ENCODE results near the gene AIRE. TPM values are rescaled to one million over a fixed set of nuclear protein-coding genes. Genes with fewer than 3 reads are reported as not detected.

Gene AIRE
- total RNA-seq, 2 experiments from 2014 or later = 0.27 to 0.30 TPM

DNA sequence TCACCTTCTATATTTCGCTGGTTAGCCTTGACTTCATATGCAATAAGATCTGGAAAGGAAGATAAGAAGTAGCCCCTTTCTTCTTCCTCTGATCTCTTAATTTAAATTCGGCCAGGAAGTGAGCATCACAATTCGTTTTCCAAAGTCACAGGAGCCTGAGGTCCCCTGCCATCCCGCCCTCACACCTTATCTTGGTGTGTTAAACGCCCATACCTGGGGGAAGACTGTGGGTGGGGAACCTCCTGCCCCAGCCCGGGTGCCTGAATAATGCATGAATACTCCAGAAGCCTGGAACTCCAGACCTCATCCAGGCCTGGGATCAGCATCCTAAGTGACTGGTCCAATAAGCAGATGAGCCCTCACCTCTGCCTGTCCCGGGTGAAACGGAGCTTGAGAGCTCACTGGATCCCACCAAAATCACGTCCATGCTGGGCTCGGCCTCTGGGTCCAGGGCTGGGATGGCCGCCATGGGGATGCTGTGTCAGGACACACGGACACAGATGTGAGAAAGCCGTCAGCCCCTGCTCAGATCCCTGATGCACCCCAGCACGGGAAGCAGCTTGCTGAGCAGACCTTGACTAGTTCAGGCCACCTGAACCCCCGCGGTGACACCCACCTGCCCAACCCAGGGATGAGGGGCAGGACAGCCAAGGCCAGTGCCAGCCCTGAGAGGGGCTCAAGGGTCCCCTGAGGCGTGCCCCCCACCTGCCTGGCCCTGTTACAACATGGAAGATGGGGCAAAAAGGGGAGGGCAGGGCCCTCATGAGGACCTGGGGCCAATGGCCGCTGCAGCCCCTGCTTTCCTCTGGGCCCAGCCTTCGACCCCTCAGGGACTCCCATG, 24.7 kb upstream of the AIRE start:
- POLR2A ChIA-PET = no interaction called here
- no peaks in the 10 kb centered on the region for H3K36me3 Mint-ChIP-seq (ENCODE audit: low read depth)
- no peak for DNase-seq
- no peaks in the 10 kb centered on the region for H3K9me3 Mint-ChIP-seq
- H3K27ac Mint-ChIP-seq = no peak overlapping the region
- CTCF ChIA-PET = no interaction called here
- no peaks in the 10 kb centered on the region for H3K27me3 Mint-ChIP-seq
- no peak overlapping the region for H3K4me3 Mint-ChIP-seq
- no peaks in the 10 kb centered on the region for H3K4me1 Mint-ChIP-seq

DNA sequence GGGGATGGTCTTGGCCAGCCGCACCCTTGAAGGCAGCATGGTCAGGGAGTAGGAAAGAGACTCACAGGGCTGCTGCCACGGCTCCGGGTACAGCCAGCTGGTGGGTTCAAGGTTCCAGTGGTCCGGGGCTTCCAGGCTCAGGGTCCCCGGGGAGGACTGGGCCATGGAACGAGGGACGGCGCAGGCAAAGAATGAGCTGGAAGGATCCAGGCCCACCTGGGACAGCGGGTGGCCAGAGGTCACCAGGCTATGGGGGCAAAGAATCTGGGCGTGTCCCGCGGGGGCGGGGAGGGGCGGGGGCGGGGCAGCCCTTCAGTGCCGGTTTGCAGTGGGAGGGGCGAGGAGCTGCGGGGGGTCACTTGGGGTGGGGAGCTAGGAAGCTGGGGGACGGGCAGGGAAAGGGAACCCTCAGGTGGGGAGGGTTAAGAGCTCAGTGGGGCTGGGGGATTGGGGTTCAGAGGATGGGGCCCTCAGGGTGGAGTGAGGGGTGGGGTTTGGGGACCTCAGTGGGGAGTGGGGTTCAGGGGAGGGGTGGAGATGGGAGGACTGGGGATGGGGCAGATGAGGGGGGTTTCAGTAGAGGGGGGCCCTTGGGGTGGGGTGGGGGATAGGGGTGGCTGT, 23.9 kb upstream of the AIRE start, which contains the start of gene DNMT3L:
Gene DNMT3L (minus strand): TSS at position 223 of the 621 bp plus-strand sequence. CDS start 638 bp downstream, outside the sequence.
- Mint-ChIP-seq H3K9me3 (no peaks in the 10 kb centered on the region), H3K4me1 (no peaks in the 10 kb centered on the region), H3K27ac (no peak within 1 kb of the TSS), H3K27me3 (no peaks in the 10 kb centered on the region), H3K4me3 (no peak within 1 kb of the TSS), H3K36me3 (ENCODE audit: low read depth) (no peaks in the 10 kb centered on the region)
- ChIA-PET POLR2A (no interaction called here), CTCF (no interaction called here)
- no peak for DNase-seq

DNA sequence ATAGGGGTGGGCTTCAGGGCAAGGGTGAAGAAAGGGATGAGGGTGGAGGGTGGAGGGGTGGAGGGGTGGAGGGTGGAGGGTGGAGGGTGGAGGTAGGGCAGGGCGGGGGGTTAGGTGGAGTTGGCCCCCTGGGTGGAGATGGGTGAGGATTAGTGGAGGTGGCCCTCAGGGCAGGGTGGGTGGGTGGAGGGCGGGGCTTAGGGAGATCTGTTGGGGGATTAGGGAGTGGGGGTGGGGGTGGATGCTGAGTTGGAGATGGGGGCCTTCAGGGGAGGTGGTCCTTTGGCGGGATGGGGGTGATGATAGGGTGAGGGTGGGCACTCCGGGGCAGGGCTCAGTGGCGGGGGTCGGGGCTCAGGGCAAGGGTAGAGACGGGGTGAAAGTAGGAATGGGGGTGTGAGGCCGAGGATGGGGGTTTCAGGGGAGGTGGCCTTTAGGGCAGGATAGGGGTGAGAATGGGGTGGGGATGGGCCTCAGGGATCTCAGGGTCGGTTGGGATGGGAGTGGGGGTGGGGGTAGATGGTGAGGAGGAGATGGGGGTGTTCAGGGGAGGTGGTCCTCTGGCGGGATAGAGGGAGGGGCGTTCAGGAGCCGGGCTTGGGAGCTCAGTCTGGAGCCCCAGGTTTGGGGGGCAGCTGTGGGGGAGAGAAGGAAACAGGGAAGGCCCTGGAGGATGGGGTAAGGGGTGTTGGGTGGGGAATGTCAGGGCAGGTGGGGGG, 23.2 kb upstream of the AIRE start:
- H3K4me1 Mint-ChIP-seq = no peaks in the 10 kb centered on the region
- H3K36me3 Mint-ChIP-seq (ENCODE audit: low read depth) = no peaks in the 10 kb centered on the region
- H3K4me3 Mint-ChIP-seq = no peak overlapping the region
- POLR2A ChIA-PET = no interaction called here
- CTCF ChIA-PET = no interaction called here
- no peaks in the 10 kb centered on the region for H3K9me3 Mint-ChIP-seq
- no peaks in the 10 kb centered on the region for H3K27me3 Mint-ChIP-seq
- DNase-seq = no peak
- no peak overlapping the region for H3K27ac Mint-ChIP-seq

DNA sequence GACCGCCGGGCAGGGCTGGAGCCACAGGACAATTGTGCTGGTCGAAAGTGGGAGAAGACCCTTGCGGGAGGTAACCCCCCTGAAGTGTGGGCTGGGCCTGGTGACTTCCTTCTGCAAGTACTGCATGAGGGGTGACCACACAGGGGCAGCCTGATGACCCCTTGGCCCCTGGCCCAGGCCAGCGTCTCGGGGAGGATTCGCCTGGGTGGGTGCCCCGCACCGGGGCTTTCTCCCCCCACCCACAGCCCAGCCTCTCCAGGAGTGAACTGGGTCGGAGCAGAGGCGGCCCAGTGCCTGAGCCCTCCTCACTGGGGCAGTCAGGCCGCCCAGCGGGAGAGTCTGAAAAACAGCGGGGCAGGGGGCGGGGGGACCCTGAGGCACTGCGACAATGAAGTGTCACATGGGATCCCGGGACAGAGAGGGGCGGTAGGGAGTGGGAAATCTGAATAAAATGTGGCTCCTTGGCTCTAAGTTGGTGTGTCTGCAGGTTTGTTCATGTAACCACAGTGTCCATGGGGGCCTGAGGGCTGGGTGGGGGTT, 22.4 kb upstream of the AIRE start:
- Mint-ChIP-seq H3K27ac (no peak overlapping the region), H3K36me3 (ENCODE audit: low read depth) (no peaks in the 10 kb centered on the region), H3K4me1 (no peaks in the 10 kb centered on the region), H3K9me3 (no peaks in the 10 kb centered on the region), H3K4me3 (no peak overlapping the region), H3K27me3 (no peaks in the 10 kb centered on the region)
- no peak for DNase-seq
- ChIA-PET POLR2A (no interaction called here), CTCF (no interaction called here)

DNA sequence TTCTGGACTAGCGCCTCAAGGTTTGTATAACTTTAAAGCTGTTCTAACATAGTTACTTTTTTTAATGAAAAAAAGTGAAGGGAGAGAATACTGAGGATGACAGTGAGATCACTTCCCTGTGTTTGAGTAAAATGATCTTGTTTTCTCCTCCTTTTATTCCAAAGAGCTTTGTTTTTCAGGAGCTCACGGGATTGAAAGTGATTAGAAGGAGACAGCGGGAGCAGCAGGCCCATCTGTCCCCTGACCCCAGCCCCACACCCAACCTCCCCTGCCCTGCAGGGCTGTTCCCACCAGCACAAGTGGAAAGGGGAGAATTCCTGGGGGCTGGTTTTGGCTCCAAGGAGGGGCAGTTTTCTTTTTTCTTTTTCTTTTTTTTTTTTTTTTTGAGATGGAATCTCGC, 21.9 kb upstream of the AIRE start:
- CTCF ChIA-PET = no interaction called here
- POLR2A ChIA-PET = no interaction called here

DNA sequence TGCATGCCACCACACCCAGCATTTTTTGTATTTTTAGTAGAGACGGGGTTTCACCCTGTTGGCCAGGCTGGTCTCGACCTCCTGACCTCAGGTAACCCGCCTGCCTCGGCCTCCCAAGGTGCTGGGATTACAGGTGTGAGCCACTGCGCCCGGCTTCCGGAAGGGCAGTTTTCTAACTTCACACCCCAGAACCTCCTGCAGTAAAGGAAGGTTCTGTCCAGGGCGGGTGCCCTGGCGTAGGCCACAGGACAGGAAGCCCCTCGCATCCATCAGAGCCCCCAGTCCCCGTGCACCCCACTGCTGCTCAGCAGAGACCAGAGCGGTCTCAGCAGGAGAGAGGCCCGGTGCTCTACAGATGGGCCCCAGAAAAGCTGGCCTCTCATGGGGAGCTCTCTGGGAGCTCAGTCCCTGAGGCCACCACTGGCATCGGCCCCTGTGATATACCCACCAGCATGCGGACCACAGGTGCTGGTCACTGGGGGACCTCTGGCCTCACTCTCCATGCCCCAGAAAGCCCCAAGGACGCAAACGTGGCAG, 19.9 kb upstream of the AIRE start:
- Mint-ChIP-seq H3K36me3 (ENCODE audit: low read depth) (no peaks in the 10 kb centered on the region), H3K27ac (no peak overlapping the region), H3K9me3 (no peaks in the 10 kb centered on the region), H3K27me3 (no peaks in the 10 kb centered on the region), H3K4me3 (no peak overlapping the region), H3K4me1 (no peaks in the 10 kb centered on the region)
- POLR2A ChIA-PET = no interaction called here
- DNase-seq = no peak
- CTCF ChIA-PET = interaction anchor here (0.6 kb wide), 1 partner anchor 495 kb away, joined by 4 read pairs; no protein-coding TSS in a partner anchor

More for the DNA sequence above, 21.9 kb upstream of the AIRE start:
- H3K27ac Mint-ChIP-seq = no peak overlapping the region
- no peaks in the 10 kb centered on the region for H3K4me1 Mint-ChIP-seq
- H3K4me3 Mint-ChIP-seq = no peak overlapping the region
- H3K9me3 Mint-ChIP-seq = no peaks in the 10 kb centered on the region
- no peaks in the 10 kb centered on the region for H3K27me3 Mint-ChIP-seq
- H3K36me3 Mint-ChIP-seq (ENCODE audit: low read depth) = no peaks in the 10 kb centered on the region
- no peak for DNase-seq

DNA sequence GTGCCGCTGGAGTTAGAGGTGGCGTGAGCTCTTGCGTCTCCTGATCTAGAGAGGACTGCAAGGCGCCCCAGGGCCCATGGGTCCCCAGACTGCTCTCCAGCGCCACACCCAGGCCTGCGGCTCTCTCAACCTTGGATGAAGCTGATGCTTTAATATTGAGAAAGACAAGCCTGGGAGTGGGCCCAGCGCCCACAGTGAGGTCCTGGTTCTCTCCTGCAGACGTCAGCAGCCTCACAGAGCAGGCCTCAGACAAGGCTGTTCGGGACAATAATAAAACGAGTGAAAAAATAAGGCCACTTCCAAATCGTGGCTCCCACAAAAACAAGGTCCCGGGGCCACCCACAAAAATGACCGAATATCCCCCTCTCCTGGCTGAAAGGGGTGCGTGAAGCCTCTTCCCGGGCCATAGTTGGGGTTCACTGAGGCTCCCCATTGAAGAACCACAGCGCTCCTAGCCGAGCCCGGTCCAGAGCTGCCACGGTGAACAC, 18.0 kb upstream of the AIRE start:
- no peaks in the 10 kb centered on the region for H3K27me3 Mint-ChIP-seq
- H3K27ac Mint-ChIP-seq = no peak overlapping the region
- H3K4me1 Mint-ChIP-seq = no peaks in the 10 kb centered on the region
- ChIA-PET CTCF (interaction anchor here (1.7 to 1.8 kb wide), 2 partner anchors 28 to 30 kb away, joined by 4 to 5 read pairs; no protein-coding TSS in a partner anchor), POLR2A (no interaction called here)
- H3K4me3 Mint-ChIP-seq = no peak overlapping the region
- no peaks in the 10 kb centered on the region for H3K36me3 Mint-ChIP-seq (ENCODE audit: low read depth)
- no peak for DNase-seq
- H3K9me3 Mint-ChIP-seq = no peaks in the 10 kb centered on the region

DNA sequence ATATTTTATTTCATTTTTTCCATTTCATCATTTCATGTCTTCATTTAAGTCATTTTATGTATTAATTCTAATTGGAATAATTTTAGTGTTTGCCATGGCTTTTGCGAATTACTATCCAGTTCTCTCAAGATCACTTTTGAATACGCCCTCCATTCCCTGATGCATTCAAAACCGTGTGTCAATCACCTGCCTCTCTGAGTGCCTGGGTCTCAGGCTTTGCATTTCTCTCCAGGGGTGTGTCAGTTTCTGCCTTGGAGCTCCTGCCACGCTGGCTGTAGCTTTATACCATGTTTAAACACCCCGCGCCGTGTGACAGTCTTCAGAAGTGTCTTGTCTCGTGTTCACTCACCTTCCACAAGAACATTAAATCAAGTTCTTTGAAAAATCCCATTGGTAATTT, 16.6 kb upstream of the AIRE start:
- H3K4me3 Mint-ChIP-seq = no peak overlapping the region
- no peaks in the 10 kb centered on the region for H3K27me3 Mint-ChIP-seq
- no peaks in the 10 kb centered on the region for H3K4me1 Mint-ChIP-seq
- H3K36me3 Mint-ChIP-seq (ENCODE audit: low read depth) = no peaks in the 10 kb centered on the region
- POLR2A ChIA-PET = no interaction called here
- no peak overlapping the region for H3K27ac Mint-ChIP-seq
- no peaks in the 10 kb centered on the region for H3K9me3 Mint-ChIP-seq
- CTCF ChIA-PET = interaction anchor here (1.1 to 1.8 kb wide), 2 partner anchors 29 to 256 kb away, joined by 3 to 5 read pairs; no protein-coding TSS in a partner anchor
- DNase-seq = no peak

DNA sequence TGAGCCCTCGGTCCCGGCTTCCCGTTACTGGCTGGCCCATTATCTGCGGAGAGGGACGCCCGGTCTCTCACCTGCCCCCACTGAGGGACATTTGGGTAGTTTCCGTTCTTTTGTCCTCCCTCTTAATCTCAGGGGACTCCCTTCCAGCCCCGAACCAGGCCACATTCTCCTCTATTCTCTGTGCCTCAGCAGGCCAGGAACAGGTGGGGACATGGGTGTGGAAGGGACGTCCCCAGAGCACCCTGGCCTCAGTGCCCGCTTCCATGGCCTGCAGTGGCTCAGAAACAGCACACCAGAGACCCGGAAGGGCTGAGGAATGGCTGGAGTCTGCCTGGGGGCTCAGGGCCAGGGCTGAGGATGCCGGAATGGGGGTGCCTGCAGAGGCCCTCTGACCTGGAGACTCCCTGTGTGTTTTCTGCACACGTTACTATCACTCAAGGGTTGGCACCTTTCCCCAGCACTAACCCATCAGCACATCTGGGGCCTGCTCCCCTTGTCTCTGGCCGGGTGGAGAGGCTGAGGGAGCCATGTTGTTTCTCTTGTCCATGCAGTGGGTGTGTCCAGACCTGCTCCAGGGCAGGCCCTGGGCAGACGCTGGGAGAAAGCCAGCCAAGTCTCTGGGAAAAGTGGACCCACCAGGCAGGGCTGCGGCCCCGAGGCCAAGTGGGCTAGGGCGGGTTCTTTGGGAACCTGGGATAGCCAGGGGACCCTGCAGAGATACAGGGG, 14.0 kb upstream of the AIRE start:
- ChIA-PET POLR2A (no interaction called here), CTCF (no interaction called here)
- Mint-ChIP-seq H3K27me3 (peaks cover 8% of the 10 kb centered on the region), H3K4me1 (no peaks in the 10 kb centered on the region), H3K4me3 (no peak overlapping the region), H3K9me3 (no peaks in the 10 kb centered on the region), H3K36me3 (ENCODE audit: low read depth) (no peaks in the 10 kb centered on the region), H3K27ac (no peak overlapping the region)
- DNase-seq = no peak

DNA sequence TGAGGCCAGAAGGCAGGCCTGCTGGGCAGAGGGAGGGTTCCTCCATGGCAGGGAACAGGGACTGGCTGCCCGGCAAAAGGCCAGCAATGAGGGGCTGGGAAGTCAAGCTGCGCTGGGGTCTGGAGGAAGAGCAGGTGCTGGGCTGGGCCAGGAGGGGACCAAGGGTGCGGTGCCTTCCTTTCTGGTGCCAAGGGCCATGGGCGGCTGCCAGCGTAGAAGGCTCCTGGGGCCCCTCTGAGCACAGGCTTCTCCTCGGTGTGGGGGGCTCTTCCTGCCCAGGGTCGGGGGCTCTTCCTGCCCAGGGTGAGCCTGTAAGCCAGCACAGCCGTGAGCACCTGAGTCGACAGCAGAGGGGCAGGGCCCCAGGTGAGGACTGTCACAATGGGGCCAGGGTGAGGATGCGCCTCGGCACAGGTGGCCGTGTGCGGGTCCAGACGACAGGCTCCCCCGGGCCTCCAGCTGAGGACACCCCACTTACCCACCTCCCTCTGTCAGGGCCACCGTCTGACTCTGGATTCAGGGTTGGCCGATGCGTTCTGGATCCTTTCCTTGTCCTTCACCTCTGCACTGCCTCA, 13.3 kb upstream of the AIRE start:
- Mint-ChIP-seq H3K27ac (no peak overlapping the region), H3K36me3 (ENCODE audit: low read depth) (no peaks in the 10 kb centered on the region), H3K9me3 (no peaks in the 10 kb centered on the region), H3K4me3 (no peak overlapping the region), H3K4me1 (no peaks in the 10 kb centered on the region), H3K27me3 (peaks cover 11% of the 10 kb centered on the region)
- POLR2A ChIA-PET = no interaction called here
- CTCF ChIA-PET = no interaction called here
- DNase-seq = no peak

DNA sequence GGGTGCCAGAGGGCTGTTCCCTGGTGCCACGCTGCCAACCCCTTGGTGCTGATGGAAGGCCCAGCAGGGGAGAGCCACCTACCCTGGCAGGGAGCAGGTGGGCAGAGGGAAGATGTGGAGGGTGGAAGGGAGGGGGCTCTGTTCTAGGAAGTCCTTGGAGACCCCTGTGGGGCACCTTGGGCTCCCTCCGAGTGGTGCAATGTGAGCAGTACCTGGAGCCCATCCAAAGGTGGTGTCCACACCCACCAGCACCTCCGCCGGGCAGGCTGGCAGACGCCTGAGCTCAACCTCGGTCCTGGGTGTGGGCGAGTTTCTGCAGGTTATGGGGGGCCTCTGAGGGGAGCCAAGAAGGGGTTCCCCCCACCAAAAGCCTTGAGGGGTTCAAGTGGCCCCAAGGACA, 12.6 kb upstream of the AIRE start:
- Mint-ChIP-seq H3K9me3 (no peaks in the 10 kb centered on the region), H3K27ac (no peak overlapping the region), H3K27me3 (peaks cover 11% of the 10 kb centered on the region), H3K4me3 (no peak overlapping the region), H3K36me3 (ENCODE audit: low read depth) (no peaks in the 10 kb centered on the region), H3K4me1 (no peaks in the 10 kb centered on the region)
- POLR2A ChIA-PET = no interaction called here
- CTCF ChIA-PET = no interaction called here
- no peak for DNase-seq

DNA sequence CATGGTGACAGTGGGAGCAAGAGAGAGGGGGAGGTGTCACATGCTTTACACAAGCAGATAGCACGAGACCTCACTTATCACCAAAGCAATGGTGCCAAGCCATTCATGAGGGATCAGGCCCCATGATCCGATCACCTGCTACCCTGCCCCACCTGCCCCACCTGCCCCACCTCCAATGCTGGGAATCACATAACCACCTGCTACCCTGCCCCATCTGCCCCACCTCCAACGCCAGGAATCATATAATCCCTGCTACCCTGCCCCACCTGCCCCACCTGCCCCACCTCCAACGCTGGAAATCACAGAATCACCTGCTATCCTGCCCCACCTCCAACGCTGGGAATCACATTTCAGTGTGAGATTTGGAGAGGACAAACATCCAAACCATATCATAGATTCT, 10.6 kb upstream of the AIRE start:
- Mint-ChIP-seq H3K27me3 (peaks cover 13% of the 10 kb centered on the region), H3K9me3 (no peaks in the 10 kb centered on the region), H3K4me3 (no peak overlapping the region), H3K36me3 (ENCODE audit: low read depth) (no peaks in the 10 kb centered on the region), H3K27ac (no peak overlapping the region), H3K4me1 (no peaks in the 10 kb centered on the region)
- no peak for DNase-seq
- POLR2A ChIA-PET = no interaction called here
- CTCF ChIA-PET = no interaction called here

Measured in activated CD4-positive, alpha-beta T cell treated with anti-CD3 and anti-CD28 coated beads, Interleukin-2, amount 10 ng/mL, durations not matched to agents 7 days and 5 days (primary cell).